Measurements from ENCODE around the gene DACH1. TPM values are rescaled to one million over a fixed set of nuclear protein-coding genes. Genes with fewer than 3 reads are reported as not detected.

DACH1 gene
- polyA plus RNA-seq, 3 donors, result 0.03 to 0.69 (median 0.26) TPM

DNA sequence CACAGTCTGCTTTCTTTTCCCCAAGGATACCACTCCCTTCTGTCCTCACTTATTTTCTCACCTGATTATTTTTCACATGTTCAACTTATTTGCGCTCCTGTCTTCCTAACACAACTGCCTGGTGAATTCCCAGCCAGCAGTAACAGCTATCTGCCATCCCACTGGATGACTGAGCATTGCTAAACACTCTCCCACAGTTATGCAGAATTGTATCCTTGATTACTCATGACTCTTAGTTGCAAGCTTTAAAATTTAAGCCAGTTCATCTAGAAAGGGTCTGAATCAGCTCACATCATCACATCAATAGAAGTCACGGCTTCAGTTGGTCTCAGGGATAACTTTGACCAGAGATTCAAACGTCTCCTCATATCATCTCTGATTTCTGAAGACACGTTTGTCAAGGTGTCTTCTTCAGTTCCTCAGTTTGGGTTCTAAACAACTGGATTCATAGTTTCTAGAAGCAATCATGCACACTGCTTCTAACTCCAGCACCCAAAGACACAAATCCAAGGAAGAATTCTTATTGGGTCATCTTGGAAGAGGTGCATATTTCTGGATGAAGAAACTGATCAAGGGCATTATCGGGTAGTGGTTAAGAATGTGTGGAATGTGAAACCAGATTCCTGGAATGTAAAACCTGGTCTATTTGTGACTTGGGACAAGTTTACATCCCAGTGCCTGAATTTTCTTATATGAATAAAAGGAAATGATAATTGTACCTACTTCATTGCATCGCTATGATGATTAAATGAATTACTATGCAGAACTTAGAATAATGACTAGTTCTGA, 13.9 kb upstream of the DACH1 start:
- no peak for DNase-seq
- intact Hi-C loops (cut with micrococcal nuclease), result no loop called here
- Histone ChIP-seq H2AFZ (ENCODE audit: insufficient read depth, low read depth, low read length, poor library complexity, severe bottlenecking) (peak overlapping the region; percentile 23), H3K36me3 (replicated peaks in 1 of 2; ENCODE audit: control insufficient read depth in 1 of 2, insufficient read depth in 2 of 2, low read length in 2 of 2) (no peaks in the 10 kb centered on the region), H3K4me3 (replicated peaks in 1 of 3; ENCODE audit: low read depth in 2 of 3, low read length in 3 of 3) (no peak overlapping the region), H3K9ac (ENCODE audit: insufficient read depth, low read length, poor library complexity, severe bottlenecking) (no peak overlapping the region), H4K20me1 (ENCODE audit: insufficient read depth, low read length) (no peaks in the 10 kb centered on the region), H3K79me2 (ENCODE audit: insufficient read depth, low read length) (no peaks in the 10 kb centered on the region), H3K27me3 (ENCODE audit: control insufficient read depth in 2 of 2, insufficient read depth in 2 of 2, low read length in 2 of 2) (no peaks in the 10 kb centered on the region), H3K4me2 (replicated peaks; ENCODE audit: extremely low read depth, low read length, poor library complexity, severe bottlenecking) (no peak overlapping the region), H3K9me3 (replicated peaks in 1 of 2; ENCODE audit: control insufficient read depth in 1 of 2, insufficient read depth in 1 of 2, low read length in 2 of 2) (no peaks in the 10 kb centered on the region), H3K4me1 (ENCODE audit: control insufficient read depth in 1 of 2, insufficient read depth in 2 of 2, low read length in 2 of 2) (peaks cover 3 to 5% of the 10 kb centered on the region in 2 donors), H3K27ac (ENCODE audit: low read depth in 1 of 2, low read length in 2 of 2) (no peak overlapping the region)
- TF ChIP-seq, protein P1, sequence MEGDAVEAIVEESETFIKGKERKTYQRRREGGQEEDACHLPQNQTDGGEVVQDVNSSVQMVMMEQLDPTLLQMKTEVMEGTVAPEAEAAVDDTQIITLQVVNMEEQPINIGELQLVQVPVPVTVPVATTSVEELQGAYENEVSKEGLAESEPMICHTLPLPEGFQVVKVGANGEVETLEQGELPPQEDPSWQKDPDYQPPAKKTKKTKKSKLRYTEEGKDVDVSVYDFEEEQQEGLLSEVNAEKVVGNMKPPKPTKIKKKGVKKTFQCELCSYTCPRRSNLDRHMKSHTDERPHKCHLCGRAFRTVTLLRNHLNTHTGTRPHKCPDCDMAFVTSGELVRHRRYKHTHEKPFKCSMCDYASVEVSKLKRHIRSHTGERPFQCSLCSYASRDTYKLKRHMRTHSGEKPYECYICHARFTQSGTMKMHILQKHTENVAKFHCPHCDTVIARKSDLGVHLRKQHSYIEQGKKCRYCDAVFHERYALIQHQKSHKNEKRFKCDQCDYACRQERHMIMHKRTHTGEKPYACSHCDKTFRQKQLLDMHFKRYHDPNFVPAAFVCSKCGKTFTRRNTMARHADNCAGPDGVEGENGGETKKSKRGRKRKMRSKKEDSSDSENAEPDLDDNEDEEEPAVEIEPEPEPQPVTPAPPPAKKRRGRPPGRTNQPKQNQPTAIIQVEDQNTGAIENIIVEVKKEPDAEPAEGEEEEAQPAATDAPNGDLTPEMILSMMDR (IDR thresholded peaks at IDR 0.05), result no peak
- H3K27me3 Mint-ChIP-seq (ENCODE audit: low read depth in 3 of 3), result peaks cover 0 to 4% (median 0%) of the 10 kb centered on the region in 3 donors
- peaks cover 0 to 3% (median 0%) of the 10 kb centered on the region in 7 donors for H3K9me3 Mint-ChIP-seq
- WGBS (ENCODE audit: insufficient coverage), result 87% methylated on average over 4 of the region's 6 CpGs
- no peak overlapping the region for H3K4me3 Mint-ChIP-seq
- no peaks in the 10 kb centered on the region for H3K36me3 Mint-ChIP-seq
- H3K4me1 Mint-ChIP-seq, result peaks cover 9% of the 10 kb centered on the region
- H3K27ac Mint-ChIP-seq, result peak overlapping the region in 1 of 7 donors; percentile 1

DNA sequence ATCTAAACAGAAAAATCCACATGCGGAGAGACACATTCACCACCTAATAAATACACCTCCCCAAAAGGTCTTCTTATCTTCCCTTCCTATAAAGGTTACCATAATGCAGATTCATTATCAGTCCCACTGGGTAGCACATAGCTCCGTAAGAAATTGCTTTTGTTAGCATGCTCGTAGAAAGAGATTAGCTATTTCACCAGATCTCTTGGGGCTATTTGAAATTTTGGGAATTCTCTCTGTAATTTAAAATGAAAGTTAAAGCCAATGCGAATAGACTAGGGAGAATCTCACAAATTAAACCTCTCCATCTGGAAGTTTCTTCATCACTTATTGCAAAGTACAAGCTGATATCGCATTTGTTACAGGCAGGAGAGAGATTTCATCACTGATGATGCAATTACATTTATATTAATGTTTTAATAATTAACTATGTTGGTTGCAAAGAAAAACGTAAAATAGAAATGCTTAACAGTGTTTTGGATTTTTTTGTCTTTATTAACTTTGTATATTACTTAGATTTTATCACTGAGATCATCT, 12.9 kb upstream of the DACH1 start:
- Histone ChIP-seq H3K27ac (ENCODE audit: low read depth in 1 of 2, low read length in 2 of 2) (no peak overlapping the region), H3K79me2 (ENCODE audit: insufficient read depth, low read length) (no peaks in the 10 kb centered on the region), H2AFZ (ENCODE audit: insufficient read depth, low read depth, low read length, poor library complexity, severe bottlenecking) (no peak overlapping the region), H4K20me1 (ENCODE audit: insufficient read depth, low read length) (no peaks in the 10 kb centered on the region), H3K4me2 (replicated peaks; ENCODE audit: extremely low read depth, low read length, poor library complexity, severe bottlenecking) (no peak overlapping the region), H3K9me3 (replicated peaks in 1 of 2; ENCODE audit: control insufficient read depth in 1 of 2, insufficient read depth in 1 of 2, low read length in 2 of 2) (no peaks in the 10 kb centered on the region), H3K36me3 (replicated peaks in 1 of 2; ENCODE audit: control insufficient read depth in 1 of 2, insufficient read depth in 2 of 2, low read length in 2 of 2) (no peaks in the 10 kb centered on the region), H3K4me3 (replicated peaks in 1 of 3; ENCODE audit: low read depth in 2 of 3, low read length in 3 of 3) (no peak overlapping the region), H3K4me1 (ENCODE audit: control insufficient read depth in 1 of 2, insufficient read depth in 2 of 2, low read length in 2 of 2) (peaks cover 3 to 5% of the 10 kb centered on the region in 2 donors), H3K9ac (ENCODE audit: insufficient read depth, low read length, poor library complexity, severe bottlenecking) (no peak overlapping the region), H3K27me3 (ENCODE audit: control insufficient read depth in 2 of 2, insufficient read depth in 2 of 2, low read length in 2 of 2) (no peaks in the 10 kb centered on the region)
- intact Hi-C loops (cut with micrococcal nuclease), result no loop called here
- TF ChIP-seq, protein P1 (IDR thresholded peaks at IDR 0.05), result no peak
- H3K4me3 Mint-ChIP-seq, result no peak overlapping the region
- no peaks in the 10 kb centered on the region for H3K36me3 Mint-ChIP-seq
- DNase-seq, result no peak
- no peak overlapping the region for H3K27ac Mint-ChIP-seq
- H3K9me3 Mint-ChIP-seq, result peaks cover 0 to 3% (median 0%) of the 10 kb centered on the region in 7 donors
- peaks cover 0 to 4% (median 0%) of the 10 kb centered on the region in 3 donors for H3K27me3 Mint-ChIP-seq (ENCODE audit: low read depth in 3 of 3)
- no CpG with 5 or more reads among the region's 6 CpGs for WGBS (ENCODE audit: insufficient coverage)
- H3K4me1 Mint-ChIP-seq, result peaks cover 9% of the 10 kb centered on the region

Data from CD14-positive monocyte (primary cell).